Osteocyte (in vitro differentiated cells): ENCODE measurements around the gene ANKRD63. TPM values are rescaled to one million over a fixed set of nuclear protein-coding genes. Genes with fewer than 3 reads are reported as not detected.

ENCODE experiments used
- DNase-seq: peaks from one replicate; pipeline ENCODE4 v3.0.0; 2021; ENCODE audit warnings: mixed read lengths; ENCODE audit not compliant: unreplicated experiment; ENCODE audit errors: extremely low spot score
- H3K27ac Mint-ChIP-seq: one replicate; pipeline ENCODE4 v1.8.0; 2021; ENCODE audit warnings: mild to moderate bottlenecking, mixed read lengths; ENCODE audit not compliant: unreplicated experiment
- H3K27me3 Mint-ChIP-seq: one replicate; pipeline ENCODE4 v1.8.0; 2021; ENCODE audit warnings: mixed read lengths; ENCODE audit not compliant: unreplicated experiment
- H3K36me3 Mint-ChIP-seq: one replicate; pipeline ENCODE4 v1.8.0; 2021; ENCODE audit warnings: mixed read lengths; ENCODE audit not compliant: unreplicated experiment
- H3K4me1 Mint-ChIP-seq: one replicate; pipeline ENCODE4 v1.8.0; 2021; ENCODE audit warnings: mixed read lengths; ENCODE audit not compliant: unreplicated experiment
- H3K4me3 Mint-ChIP-seq: one replicate; pipeline ENCODE4 v1.8.0; 2021; ENCODE audit warnings: mild to moderate bottlenecking, moderate library complexity, mixed read lengths; ENCODE audit not compliant: unreplicated experiment
- H3K9me3 Mint-ChIP-seq: one replicate; pipeline ENCODE4 v1.8.0; 2021; ENCODE audit warnings: mixed read lengths; ENCODE audit not compliant: unreplicated experiment
- total RNA-seq: library from RNA; stranded (reverse); gene quantifications from 2 replicates; pipeline ENCODE4 v1.2.1, GENCODE V29; 2021
- TF ChIP-seq, protein P1 (sequence below): fragments of 200-600 bp; sonication (generic); IDR thresholded peaks from 2 replicates; pipeline ENCODE4 v1.5.0; 2021; ENCODE audit warnings: antibody characterized with exemption, mild to moderate bottlenecking, moderate library complexity

The ANKRD63 gene
- total RNA-seq, 1 donor from 2014 or later = 0.30 TPM

DNA sequence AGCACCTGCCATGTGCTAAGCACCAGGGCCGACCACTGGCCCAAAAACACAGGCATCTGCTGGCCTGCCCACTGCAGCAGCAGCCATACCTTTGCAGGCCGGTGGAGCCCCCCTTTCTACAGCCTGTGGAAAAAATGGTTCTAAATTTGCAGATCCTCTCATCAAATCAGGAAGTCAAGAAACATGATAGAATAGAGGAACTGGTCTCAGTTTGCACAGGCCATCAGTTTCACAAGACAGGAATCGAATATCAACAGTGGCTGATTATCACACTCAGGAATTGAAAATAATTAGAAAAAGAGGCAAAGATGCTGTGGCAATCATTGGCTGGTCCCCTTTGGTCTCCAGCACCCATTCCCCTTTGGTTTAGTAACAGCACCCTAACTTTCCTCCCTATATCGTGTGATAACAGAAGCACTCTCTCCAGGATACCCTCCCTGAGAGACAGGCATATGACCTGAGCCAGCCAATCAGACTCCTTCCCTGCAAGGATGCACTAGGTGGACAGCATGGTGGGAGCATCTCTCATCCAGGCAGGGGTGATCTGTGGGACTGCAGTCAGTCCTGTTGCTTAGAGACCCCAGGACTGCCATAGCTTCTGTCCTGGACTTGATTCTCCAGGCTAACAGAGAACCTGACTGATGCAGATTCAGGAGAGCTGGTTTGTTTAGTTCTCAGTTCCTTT is 47.5 kb downstream of the ANKRD63 start:
- H3K27ac Mint-ChIP-seq = no peak overlapping the region
- H3K4me1 Mint-ChIP-seq = peaks cover 9% of the 10 kb centered on the region
- H3K9me3 Mint-ChIP-seq = no peaks in the 10 kb centered on the region
- peaks cover 4% of the 10 kb centered on the region for H3K27me3 Mint-ChIP-seq
- no peak overlapping the region for H3K4me3 Mint-ChIP-seq
- TF ChIP-seq, protein P1, sequence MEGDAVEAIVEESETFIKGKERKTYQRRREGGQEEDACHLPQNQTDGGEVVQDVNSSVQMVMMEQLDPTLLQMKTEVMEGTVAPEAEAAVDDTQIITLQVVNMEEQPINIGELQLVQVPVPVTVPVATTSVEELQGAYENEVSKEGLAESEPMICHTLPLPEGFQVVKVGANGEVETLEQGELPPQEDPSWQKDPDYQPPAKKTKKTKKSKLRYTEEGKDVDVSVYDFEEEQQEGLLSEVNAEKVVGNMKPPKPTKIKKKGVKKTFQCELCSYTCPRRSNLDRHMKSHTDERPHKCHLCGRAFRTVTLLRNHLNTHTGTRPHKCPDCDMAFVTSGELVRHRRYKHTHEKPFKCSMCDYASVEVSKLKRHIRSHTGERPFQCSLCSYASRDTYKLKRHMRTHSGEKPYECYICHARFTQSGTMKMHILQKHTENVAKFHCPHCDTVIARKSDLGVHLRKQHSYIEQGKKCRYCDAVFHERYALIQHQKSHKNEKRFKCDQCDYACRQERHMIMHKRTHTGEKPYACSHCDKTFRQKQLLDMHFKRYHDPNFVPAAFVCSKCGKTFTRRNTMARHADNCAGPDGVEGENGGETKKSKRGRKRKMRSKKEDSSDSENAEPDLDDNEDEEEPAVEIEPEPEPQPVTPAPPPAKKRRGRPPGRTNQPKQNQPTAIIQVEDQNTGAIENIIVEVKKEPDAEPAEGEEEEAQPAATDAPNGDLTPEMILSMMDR = no peak
- no peak for DNase-seq
- H3K36me3 Mint-ChIP-seq = no peaks in the 10 kb centered on the region

GRCh38 chr15:40234783-40235182 is 48.1 kb downstream of the ANKRD63 start:
- no peak for DNase-seq
- TF ChIP-seq, protein P1 = no peak
- Mint-ChIP-seq H3K27me3 (peaks cover 4% of the 10 kb centered on the region), H3K27ac (no peak overlapping the region), H3K9me3 (no peaks in the 10 kb centered on the region), H3K4me3 (no peak overlapping the region), H3K36me3 (no peaks in the 10 kb centered on the region), H3K4me1 (peaks cover 9% of the 10 kb centered on the region)

GRCh38 chr15:40233727-40234577 is 48.9 kb downstream of the ANKRD63 start:
- Mint-ChIP-seq H3K4me1 (peaks cover 4% of the 10 kb centered on the region), H3K9me3 (no peaks in the 10 kb centered on the region), H3K27ac (no peak overlapping the region), H3K4me3 (no peak overlapping the region), H3K36me3 (no peaks in the 10 kb centered on the region), H3K27me3 (peaks cover 4% of the 10 kb centered on the region)
- TF ChIP-seq, protein P1 = no peak
- DNase-seq = no peak

- Mint-ChIP-seq H3K4me3 (no peak overlapping the region), H3K27ac (no peak overlapping the region), H3K27me3 (no peaks in the 10 kb centered on the region), H3K9me3 (no peaks in the 10 kb centered on the region), H3K36me3 (no peaks in the 10 kb centered on the region), H3K4me1 (no peaks in the 10 kb centered on the region)
- DNase-seq = no peak
- TF ChIP-seq, protein P1 = no peak
These were observed 50.2 kb downstream of the ANKRD63 start for GRCh38 chr15:40232625-40233070.

Other genes with a start within 250 kb of the ANKRD63 start
- 181 and 196 TPM in 2 replicates for gene SRP14, start 243.9 kb downstream of the ANKRD63 start, total RNA-seq
- 39.3 and 46.6 TPM in 2 replicates for gene BMF, start 174.2 kb downstream of the ANKRD63 start, total RNA-seq
- gene BUB1B, start 122.0 kb downstream of the ANKRD63 start, total RNA-seq = 8.0 and 8.5 TPM in 2 replicates
- not detected in 2 replicates for gene PAK6, start 44.0 kb downstream of the ANKRD63 start, total RNA-seq
- 0.40 and 1.2 TPM in 2 replicates for gene PLCB2, start 24.9 kb upstream of the ANKRD63 start, total RNA-seq
- gene INAFM2, start 40.6 kb upstream of the ANKRD63 start, total RNA-seq = 69.0 and 70.3 TPM in 2 replicates
- 18.0 and 21.6 TPM in 2 replicates for gene CCDC9B, start 57.9 kb upstream of the ANKRD63 start, total RNA-seq
- gene PHGR1, start 68.0 kb upstream of the ANKRD63 start, total RNA-seq = not detected in 2 replicates
- gene DISP2, start 75.2 kb upstream of the ANKRD63 start, total RNA-seq = 1.4 and 1.5 TPM in 2 replicates
- gene KNSTRN, start 99.7 kb upstream of the ANKRD63 start, total RNA-seq = 25.1 and 27.3 TPM in 2 replicates
- 60.4 and 62.0 TPM in 2 replicates for gene IVD, start 122.7 kb upstream of the ANKRD63 start, total RNA-seq
- 22.8 and 26.4 TPM in 2 replicates for gene BAHD1, start 157.9 kb upstream of the ANKRD63 start, total RNA-seq
- 46.4 and 48.8 TPM in 2 replicates for gene CHST14, start 187.9 kb upstream of the ANKRD63 start, total RNA-seq